Prostate gland (tissue), 2 donors: ENCODE data around the gene LRRC30.

ENCODE experiments used
- POLR2A ChIP-seq: fragments of 450-650 bp; IDR thresholded peaks from one replicate; pipeline ENCODE4 v1.6.1; 2016; ENCODE audit warnings: antibody characterized with exemption, mild to moderate bottlenecking
- TF ChIP-seq, protein P1 (sequence below), 4 experiments: fragments of 200-600 bp in 2 of 4; fragments of 450-650 bp in 2 of 4; sonication (generic) in 2 of 4; IDR thresholded peaks; 1 replicate in 3 of 4; 2 replicates in 1 of 4; pipeline ENCODE4 v1.5.1; 2016 to 2019; ENCODE audit warnings: antibody characterized with exemption in 4 of 4, mild to moderate bottlenecking in 2 of 4, moderate library complexity in 2 of 4

DNA sequence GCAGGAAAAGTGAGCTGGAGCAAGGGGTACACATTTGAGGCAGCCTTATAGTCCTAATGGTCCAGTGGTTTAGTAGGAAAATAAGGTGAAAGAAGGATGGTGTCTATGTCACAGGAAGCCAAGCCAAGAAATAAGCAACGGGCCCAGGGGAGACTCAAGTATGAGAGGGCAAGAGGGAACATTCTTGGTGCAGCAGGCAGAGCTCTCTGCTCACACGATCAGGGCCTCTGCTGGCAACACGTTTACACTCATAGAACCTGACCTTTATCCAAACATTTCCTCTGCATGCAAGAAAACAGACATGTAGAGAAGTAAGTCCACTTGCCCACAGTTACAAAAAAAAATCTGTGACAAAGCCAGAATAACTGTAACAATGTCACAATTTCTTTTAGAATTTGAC, 32.6 kb upstream of the LRRC30 start:
- TF ChIP-seq, protein P1, sequence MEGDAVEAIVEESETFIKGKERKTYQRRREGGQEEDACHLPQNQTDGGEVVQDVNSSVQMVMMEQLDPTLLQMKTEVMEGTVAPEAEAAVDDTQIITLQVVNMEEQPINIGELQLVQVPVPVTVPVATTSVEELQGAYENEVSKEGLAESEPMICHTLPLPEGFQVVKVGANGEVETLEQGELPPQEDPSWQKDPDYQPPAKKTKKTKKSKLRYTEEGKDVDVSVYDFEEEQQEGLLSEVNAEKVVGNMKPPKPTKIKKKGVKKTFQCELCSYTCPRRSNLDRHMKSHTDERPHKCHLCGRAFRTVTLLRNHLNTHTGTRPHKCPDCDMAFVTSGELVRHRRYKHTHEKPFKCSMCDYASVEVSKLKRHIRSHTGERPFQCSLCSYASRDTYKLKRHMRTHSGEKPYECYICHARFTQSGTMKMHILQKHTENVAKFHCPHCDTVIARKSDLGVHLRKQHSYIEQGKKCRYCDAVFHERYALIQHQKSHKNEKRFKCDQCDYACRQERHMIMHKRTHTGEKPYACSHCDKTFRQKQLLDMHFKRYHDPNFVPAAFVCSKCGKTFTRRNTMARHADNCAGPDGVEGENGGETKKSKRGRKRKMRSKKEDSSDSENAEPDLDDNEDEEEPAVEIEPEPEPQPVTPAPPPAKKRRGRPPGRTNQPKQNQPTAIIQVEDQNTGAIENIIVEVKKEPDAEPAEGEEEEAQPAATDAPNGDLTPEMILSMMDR (IDR thresholded peaks at IDR 0.05): no peak
- no peak for TF ChIP-seq POLR2A
